Measurements from ENCODE around the gene ABCA2.

The ABCA2 gene

GRCh38 chr9:136984464-136985026 is 43.5 kb downstream of the ABCA2 start:
- TF ChIP-seq, protein P1, sequence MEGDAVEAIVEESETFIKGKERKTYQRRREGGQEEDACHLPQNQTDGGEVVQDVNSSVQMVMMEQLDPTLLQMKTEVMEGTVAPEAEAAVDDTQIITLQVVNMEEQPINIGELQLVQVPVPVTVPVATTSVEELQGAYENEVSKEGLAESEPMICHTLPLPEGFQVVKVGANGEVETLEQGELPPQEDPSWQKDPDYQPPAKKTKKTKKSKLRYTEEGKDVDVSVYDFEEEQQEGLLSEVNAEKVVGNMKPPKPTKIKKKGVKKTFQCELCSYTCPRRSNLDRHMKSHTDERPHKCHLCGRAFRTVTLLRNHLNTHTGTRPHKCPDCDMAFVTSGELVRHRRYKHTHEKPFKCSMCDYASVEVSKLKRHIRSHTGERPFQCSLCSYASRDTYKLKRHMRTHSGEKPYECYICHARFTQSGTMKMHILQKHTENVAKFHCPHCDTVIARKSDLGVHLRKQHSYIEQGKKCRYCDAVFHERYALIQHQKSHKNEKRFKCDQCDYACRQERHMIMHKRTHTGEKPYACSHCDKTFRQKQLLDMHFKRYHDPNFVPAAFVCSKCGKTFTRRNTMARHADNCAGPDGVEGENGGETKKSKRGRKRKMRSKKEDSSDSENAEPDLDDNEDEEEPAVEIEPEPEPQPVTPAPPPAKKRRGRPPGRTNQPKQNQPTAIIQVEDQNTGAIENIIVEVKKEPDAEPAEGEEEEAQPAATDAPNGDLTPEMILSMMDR (conservative IDR thresholded peaks at IDR 0.05; ENCODE audit: low read depth, low read length): no peak
- no peak overlapping the region for H3K4me3 ChIP-seq (ENCODE audit: low read length)
- DNase-seq (ENCODE audit: low read depth): no peak

DNA sequence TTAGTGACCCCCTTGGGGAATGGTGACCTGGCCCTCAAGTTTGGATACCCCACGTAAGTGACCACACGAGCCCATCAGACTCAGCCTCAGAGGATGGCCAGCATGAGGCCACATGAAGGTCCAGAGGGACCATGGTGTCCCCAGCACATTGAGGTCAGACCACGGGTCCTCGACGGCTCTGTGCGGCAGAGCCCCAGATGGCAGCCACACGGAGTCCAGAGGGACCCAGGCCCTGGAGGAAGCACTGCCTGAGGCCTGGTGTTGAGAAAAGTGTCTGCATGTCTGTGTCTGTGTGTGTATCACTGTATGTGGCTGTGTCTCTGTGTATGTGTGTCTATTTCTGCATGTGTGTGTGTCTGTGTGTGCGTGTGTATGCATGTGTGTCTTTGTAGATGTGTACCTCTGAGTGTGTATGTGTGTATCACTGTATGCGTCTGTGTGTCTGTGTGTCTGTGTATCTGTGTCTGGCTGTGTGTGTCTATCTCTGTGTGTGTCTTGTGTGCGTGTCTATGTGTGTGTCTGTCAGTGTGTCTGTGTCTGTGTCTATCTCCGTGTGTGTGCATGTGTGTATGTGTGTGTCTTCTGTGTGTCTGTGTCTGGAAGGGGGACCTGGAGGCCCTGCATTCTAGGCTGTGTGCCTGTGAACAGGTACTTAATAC is 44.3 kb downstream of the ABCA2 start:
- TF ChIP-seq, protein P1 (conservative IDR thresholded peaks at IDR 0.05; ENCODE audit: low read depth, low read length): no peak
- no peak overlapping the region for H3K4me3 ChIP-seq (ENCODE audit: low read length)
- no peak for DNase-seq (ENCODE audit: low read depth)

DNA sequence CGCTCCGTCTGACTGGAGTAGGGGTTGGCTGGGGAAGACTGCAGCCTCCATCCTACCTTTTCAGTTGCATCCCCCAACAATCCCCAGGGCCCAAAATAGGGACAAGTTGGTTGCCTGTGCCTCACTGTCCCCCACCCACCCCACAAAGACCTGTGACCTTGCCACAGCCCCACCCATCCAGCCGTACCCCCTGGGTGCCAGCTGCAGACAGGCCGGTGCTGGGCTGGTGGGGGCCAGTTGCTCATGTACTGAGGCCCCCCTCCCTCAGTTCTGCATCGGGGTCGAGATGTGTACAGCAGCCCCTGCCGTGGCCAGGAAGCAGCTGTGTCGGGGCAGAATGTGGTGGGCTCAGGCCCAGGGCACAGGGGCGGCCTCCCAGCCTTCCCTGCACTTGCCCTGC is 44.9 kb downstream of the ABCA2 start:
- TF ChIP-seq, protein P1 (conservative IDR thresholded peaks at IDR 0.05; ENCODE audit: low read depth, low read length): no peak
- no peak overlapping the region for H3K4me3 ChIP-seq (ENCODE audit: low read length)
- no peak for DNase-seq (ENCODE audit: low read depth)

DNA sequence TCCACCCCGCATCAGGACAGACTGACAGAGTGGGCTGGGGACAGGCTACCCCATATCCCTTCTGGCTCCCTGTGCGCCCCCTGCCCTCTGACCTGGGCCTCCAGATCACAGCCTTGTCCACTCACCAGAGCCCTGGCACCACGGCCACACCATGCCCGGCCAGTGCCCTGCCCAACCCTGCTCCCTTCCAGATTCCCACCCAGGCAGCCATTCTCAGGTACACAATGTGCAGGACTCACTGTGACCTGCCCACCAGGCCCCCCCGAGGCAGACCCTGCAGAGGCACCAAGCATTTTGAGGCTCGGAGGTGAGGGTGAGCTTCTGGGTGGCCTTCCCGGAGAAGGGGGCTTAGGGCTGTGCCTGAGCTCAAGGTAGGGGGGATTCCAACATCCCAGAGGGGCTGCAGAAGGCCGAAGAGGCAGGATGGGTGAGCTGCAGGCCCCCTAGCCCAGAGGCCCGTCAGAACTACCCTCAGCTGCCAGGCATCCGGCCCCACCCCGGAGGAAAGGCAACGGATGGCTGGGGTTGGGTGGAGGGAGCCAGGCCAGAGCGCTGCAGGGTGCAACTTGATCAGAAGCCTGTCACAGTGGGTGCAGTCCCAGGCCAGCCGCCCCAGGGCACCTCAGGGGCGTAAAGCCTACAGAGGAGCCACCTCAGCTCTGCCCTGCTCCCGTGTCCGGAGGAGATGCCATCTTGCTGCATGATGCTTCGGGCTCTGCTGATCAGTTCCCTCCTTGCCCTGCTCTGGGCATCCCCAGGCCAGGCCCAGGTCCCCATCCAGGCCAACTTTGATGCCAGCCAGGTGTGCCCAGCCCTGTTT is 45.6 kb downstream of the ABCA2 start, which contains the start of gene LCNL1:
Gene LCNL1, plus strand, starts transcription at position 762 of the 820 bp plus-strand sequence. CDS start 594 bp downstream, outside the sequence.
- no peak for DNase-seq (ENCODE audit: low read depth)
- no peak within 1 kb of the TSS for H3K4me3 ChIP-seq (ENCODE audit: low read length)

DNA sequence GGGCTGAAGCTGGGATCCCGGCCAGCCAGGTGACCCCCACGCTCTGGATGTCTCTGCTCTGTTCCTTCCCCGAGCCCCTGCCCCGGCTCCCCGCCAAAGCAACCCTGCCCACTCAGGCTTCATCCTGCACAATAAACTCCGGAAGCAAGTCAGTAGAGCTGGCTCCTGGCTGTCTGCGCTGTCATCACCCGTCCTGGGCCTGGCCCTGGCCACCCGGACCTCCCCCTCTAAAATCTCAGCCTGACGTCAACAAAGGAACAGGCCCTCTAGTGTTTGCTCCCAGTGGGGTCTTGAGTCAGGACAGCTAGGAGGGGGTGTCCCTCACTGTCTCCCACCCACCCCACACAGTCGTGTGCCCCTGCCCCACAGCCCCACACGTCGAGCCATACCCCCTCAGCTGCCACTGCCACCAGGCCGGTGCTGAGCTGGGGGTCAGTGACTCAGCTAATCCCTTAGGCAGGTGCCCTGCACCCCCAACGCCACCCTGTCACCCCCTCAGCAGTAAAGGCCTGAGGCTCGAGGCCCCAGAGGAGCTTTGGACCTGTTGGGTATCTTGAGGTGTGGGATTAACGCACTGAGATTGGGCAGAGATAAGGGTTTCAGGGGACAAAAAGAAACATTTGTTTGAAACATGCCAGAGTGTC is 46.3 kb downstream of the ABCA2 start:
- TF ChIP-seq, protein P1 (conservative IDR thresholded peaks at IDR 0.05; ENCODE audit: low read depth, low read length): no peak
- no peak for DNase-seq (ENCODE audit: low read depth)
- H3K4me3 ChIP-seq (ENCODE audit: low read length): no peak overlapping the region

More for the DNA sequence above, 45.6 kb downstream of the ABCA2 start, which contains the start of gene LCNL1:
- TF ChIP-seq, protein P1 (conservative IDR thresholded peaks at IDR 0.05; ENCODE audit: low read depth, low read length): no peak

DNA sequence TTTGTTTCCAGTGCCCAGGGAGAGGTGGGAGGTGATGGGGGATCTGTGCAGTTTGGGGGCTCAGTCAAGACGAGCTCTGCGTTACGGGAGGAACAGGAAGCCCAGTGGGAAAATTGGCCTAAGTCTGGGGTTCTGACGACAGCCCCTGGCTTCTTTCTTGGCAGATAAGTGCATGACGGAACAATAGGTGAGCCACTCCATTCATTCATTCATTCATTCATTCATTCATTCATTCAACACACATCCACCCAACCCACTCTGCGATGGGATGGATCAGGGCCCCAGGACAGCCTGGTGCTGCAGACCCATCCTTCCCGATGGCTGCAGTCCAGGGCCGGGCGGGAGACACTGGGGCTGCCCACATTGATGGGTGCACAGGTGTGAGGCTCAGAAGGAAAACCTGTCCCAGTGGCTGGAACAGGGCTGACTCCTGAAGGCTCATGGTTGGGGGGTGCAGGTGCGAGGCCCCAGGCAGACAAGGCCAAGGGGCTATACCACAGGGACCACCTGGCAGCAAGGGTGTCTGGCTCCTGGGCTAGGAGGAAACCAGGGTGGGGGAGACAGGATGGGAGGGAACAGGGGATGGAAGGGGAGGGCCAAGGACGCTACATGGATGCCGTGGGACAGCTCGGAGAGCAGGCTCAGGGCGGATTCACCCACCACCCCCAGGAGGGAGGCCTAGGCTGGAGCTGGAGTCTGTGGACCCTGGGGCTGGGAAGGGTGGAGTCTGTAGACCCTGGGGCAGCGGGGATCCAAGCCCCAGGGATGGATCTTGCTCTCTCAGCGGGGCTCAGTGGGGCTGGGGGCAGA is 47.2 kb downstream of the ABCA2 start:
- H3K4me3 ChIP-seq (ENCODE audit: low read length): no peak overlapping the region
- TF ChIP-seq, protein P1 (conservative IDR thresholded peaks at IDR 0.05; ENCODE audit: low read depth, low read length): no peak
- DNase-seq (ENCODE audit: low read depth): no peak
